GM19324 (cell line): Measurements from ENCODE around the gene CCT8L2.
"Not testable (repeated sequence)": the region's sequence is repeated elsewhere in the genome, so short reads cannot be mapped to it uniquely, and the experiment has no call there.

Experiments used
- ATAC-seq: cut with Tn5 transposase; IDR thresholded peaks from one replicate; pipeline ENCODE4 v1.9.1; 2021; ENCODE audit warnings: mild to moderate bottlenecking, moderate library complexity; ENCODE audit not compliant: unreplicated experiment, low FRiP score

Gene CCT8L2

GRCh38 chr22:16600644-16601436, 8.2 kb upstream of the CCT8L2 start:
- not testable (repeated sequence) for ATAC-seq

GRCh38 chr22:16599648-16600047, 7.0 kb upstream of the CCT8L2 start:
- not testable (repeated sequence) for ATAC-seq

GRCh38 chr22:16595251-16595650, 2.6 kb upstream of the CCT8L2 start:
- not testable (repeated sequence) for ATAC-seq

- no peak for ATAC-seq
These were observed 1.4 kb upstream of the CCT8L2 start for GRCh38 chr22:16594026-16594425.

- not testable (repeated sequence) for ATAC-seq
These were observed 379 bp downstream of the CCT8L2 start for GRCh38 chr22:16592231-16592630.

GRCh38 chr22:16591136-16591535, 1.5 kb downstream of the CCT8L2 start:
- ATAC-seq = not testable (repeated sequence)

GRCh38 chr22:16586991-16587390, 5.6 kb downstream of the CCT8L2 start:
- no peak for ATAC-seq

- no peak for ATAC-seq
These were observed 6.4 kb downstream of the CCT8L2 start for GRCh38 chr22:16586170-16586569.

- not testable (repeated sequence) for ATAC-seq
These were observed 11.7 kb downstream of the CCT8L2 start for GRCh38 chr22:16580872-16581271.

- not testable (repeated sequence) for ATAC-seq
These were observed 23.3 kb downstream of the CCT8L2 start for GRCh38 chr22:16569240-16569834.

- ATAC-seq = no peak
These were observed 24.2 kb downstream of the CCT8L2 start for GRCh38 chr22:16568425-16568758.

- ATAC-seq = not testable (repeated sequence)
These were observed 24.8 kb downstream of the CCT8L2 start for GRCh38 chr22:16567617-16568424.

GRCh38 chr22:16566421-16567151, 26.0 kb downstream of the CCT8L2 start:
- not testable (repeated sequence) for ATAC-seq

GRCh38 chr22:16565585-16566420, 26.8 kb downstream of the CCT8L2 start:
- ATAC-seq = not testable (repeated sequence)

GRCh38 chr22:16564837-16565584, 27.6 kb downstream of the CCT8L2 start:
- ATAC-seq = not testable (repeated sequence)

- no peak for ATAC-seq
These were observed 28.8 kb downstream of the CCT8L2 start for GRCh38 chr22:16563555-16564520.

- ATAC-seq = no peak
These were observed 29.7 kb downstream of the CCT8L2 start for GRCh38 chr22:16562711-16563554.
